ENCODE data around the gene CNTNAP2. TPM values are rescaled to one million over a fixed set of nuclear protein-coding genes. Genes with fewer than 3 reads are reported as not detected.

Gene CNTNAP2
- total RNA-seq, 4 donors from 2014 or later, result 0.42 TPM; not detected in 3

DNA sequence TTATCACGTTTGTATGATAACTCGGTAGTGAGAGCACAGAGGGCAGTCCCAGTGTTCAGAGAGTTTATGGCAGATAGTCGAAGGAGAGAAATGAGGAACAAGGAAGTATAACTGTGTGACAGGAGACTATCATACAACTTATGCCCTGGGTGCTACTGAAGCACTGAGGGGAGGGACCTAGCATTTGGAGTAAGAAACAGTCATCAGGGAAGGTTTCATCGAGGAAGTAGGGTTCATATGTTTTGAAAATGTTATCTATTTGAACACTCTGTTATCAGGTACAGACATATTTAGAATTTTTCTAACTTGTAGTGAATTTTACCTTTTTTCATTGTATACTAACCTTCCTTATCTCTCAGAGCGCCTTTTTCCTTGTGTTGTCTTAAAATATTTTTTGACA lies 1259.6 kb downstream of the CNTNAP2 start:
- TF ChIP-seq POLR2A (IDR thresholded peaks at IDR 0.05), result no peak
- TF ChIP-seq EP300 (IDR thresholded peaks at IDR 0.05), result no peak
- no peak for TF ChIP-seq CTCF (IDR thresholded peaks at IDR 0.05)
- DNase-seq (ENCODE audit: low spot score in 2 of 2), result no peak
- H3K4me1 ChIP-seq, result no peaks in the 10 kb centered on the region
- no peaks in the 10 kb centered on the region for H3K9me3 ChIP-seq
- WGBS, 2 donors, result 80 to 85% methylated on average over 5 of the region's 5 CpGs
- H3K27me3 ChIP-seq, result no peaks in the 10 kb centered on the region
- no peak overlapping the region for H3K27ac ChIP-seq
- H3K4me3 ChIP-seq, result no peak overlapping the region
- no peaks in the 10 kb centered on the region for H3K36me3 ChIP-seq

GRCh38 chr7:147380926-147381325 lies 1264.3 kb downstream of the CNTNAP2 start:
- Histone ChIP-seq H3K4me3 (no peak overlapping the region), H3K27me3 (no peaks in the 10 kb centered on the region), H3K4me1 (no peaks in the 10 kb centered on the region), H3K27ac (no peak overlapping the region), H3K9me3 (peaks cover 0 to 1% (median 0%) of the 10 kb centered on the region in 4 donors), H3K36me3 (no peaks in the 10 kb centered on the region)
- TF ChIP-seq EP300 (IDR thresholded peaks at IDR 0.05) (no peak), POLR2A (IDR thresholded peaks at IDR 0.05) (no peak), CTCF (IDR thresholded peaks at IDR 0.05) (no peak)
- DNase-seq (ENCODE audit: low spot score in 2 of 2), result no peak
- 83% methylated on average over 5 of the region's 5 CpGs for WGBS, 2 donors

DNA sequence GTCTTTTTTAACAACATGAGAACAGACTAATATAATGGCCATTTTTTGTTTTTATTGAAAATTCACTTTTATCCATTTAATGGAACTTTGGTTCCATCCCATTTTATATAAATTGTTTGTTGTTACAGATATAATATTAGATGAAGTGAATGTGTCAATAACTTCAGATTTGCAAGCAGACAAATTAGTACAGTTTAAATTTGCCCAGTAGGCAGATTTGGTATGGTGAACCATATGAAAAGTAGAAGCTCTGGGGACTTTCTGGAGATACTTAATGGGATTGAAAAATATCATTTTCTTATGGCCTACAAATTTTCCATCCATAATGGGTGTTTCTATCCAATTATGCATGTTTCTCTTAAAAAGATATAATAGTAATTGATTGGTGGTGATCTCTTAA lies 1277.7 kb downstream of the CNTNAP2 start:
- H3K36me3 ChIP-seq, result no peaks in the 10 kb centered on the region
- H3K27me3 ChIP-seq, result no peaks in the 10 kb centered on the region
- DNase-seq (ENCODE audit: low spot score in 2 of 2), result no peak
- H3K4me1 ChIP-seq, result no peaks in the 10 kb centered on the region
- TF ChIP-seq CTCF (IDR thresholded peaks at IDR 0.05), result no peak
- TF ChIP-seq EP300 (IDR thresholded peaks at IDR 0.05), result no peak
- TF ChIP-seq POLR2A (IDR thresholded peaks at IDR 0.05), result no peak
- peaks cover 0 to 15% (median 0%) of the 10 kb centered on the region in 4 donors for H3K9me3 ChIP-seq
- H3K27ac ChIP-seq, result no peak overlapping the region
- H3K4me3 ChIP-seq, result no peak overlapping the region

- WGBS, 2 donors, result 36 to 60% methylated on average over 3 of the region's 3 CpGs
- H3K4me3 ChIP-seq, result peak overlapping the region in 1 of 4 donors; percentile 26
- H3K4me1 ChIP-seq, result no peaks in the 10 kb centered on the region
- TF ChIP-seq CTCF (IDR thresholded peaks at IDR 0.05), result no peak
- no peak for TF ChIP-seq EP300 (IDR thresholded peaks at IDR 0.05)
- no peak for TF ChIP-seq POLR2A (IDR thresholded peaks at IDR 0.05)
- no peaks in the 10 kb centered on the region for H3K27me3 ChIP-seq
- no peak for DNase-seq (ENCODE audit: low spot score in 2 of 2)
- no peaks in the 10 kb centered on the region for H3K36me3 ChIP-seq
- no peak overlapping the region for H3K27ac ChIP-seq
- no peaks in the 10 kb centered on the region for H3K9me3 ChIP-seq
Observed at GRCh38 chr7:147400221-147400689, 1283.7 kb downstream of the CNTNAP2 start.

DNA sequence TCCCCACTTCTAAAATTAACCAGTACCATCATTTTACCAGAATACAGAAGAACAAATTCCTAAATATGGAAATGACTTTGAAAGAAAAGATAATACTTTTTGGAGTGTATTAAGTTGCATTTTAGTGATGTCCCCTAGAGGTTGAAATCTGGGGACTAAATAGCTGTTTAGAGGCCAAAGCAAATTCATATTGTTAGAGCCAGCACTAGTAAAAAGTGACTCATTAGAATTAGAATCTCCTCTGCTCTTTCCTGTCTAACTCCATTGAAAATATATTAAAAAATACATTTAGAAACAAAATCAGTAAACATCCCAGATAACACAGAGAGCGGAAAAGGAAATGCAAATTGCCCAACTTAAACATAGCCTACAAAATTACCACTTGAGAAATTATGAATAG lies 1284.3 kb downstream of the CNTNAP2 start:
- TF ChIP-seq CTCF (IDR thresholded peaks at IDR 0.05) (no peak), EP300 (IDR thresholded peaks at IDR 0.05) (no peak), POLR2A (IDR thresholded peaks at IDR 0.05) (no peak)
- Histone ChIP-seq H3K4me1 (no peaks in the 10 kb centered on the region), H3K27me3 (no peaks in the 10 kb centered on the region), H3K9me3 (no peaks in the 10 kb centered on the region), H3K36me3 (no peaks in the 10 kb centered on the region), H3K4me3 (no peak overlapping the region), H3K27ac (no peak overlapping the region)
- no peak for DNase-seq (ENCODE audit: low spot score in 2 of 2)
- WGBS, 2 donors, result 82 to 89% methylated on average over 1 of the region's 1 CpG

All from tibial nerve (tissue), 4 donors.